ENCODE data around the gene EFHC1.

The EFHC1 gene

DNA sequence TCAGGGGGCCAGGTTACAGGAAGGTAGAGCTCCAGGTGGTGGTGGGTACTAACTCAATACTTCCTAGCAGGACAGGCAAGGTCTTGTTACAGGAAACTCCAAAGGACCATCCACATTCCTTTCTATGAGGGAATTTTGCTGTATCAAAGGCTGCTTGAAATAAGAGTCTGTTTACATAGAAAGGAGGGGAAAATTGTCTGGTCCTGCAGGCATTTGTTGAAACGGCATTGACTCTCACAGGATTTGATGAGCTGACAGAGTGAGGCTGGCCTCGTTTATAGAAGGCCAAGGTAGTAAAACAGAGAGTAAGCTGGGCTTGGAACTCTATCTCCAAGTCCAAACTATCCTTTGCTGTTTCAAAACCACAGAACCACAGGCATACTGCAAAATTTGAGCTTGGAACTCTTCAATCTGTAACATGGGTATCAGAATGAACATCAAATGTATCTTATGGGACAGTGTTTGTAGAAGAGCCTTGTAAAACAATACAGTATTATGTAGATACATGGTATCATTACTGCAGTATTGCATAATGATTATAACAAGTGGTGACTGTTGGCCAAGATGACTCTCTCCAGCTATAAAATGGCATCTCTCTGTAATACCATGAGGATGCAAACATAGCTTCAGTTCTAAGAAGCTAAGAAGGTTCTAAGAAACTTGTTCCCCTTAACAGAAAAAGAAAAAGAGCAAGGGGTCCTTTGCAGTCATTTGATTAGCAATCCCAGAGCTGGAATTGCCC is 95.2 kb downstream of the EFHC1 start:
- no peak overlapping the region for H3K4me3 ChIP-seq (replicated peaks in 1 of 2; ENCODE audit: low read depth in 2 of 2, low read length in 2 of 2)
- no peak for TF ChIP-seq CTCF (IDR thresholded peaks at IDR 0.05; ENCODE audit: low read depth, low read length)
- DNase-seq (ENCODE audit: low read depth in 2 of 2), result no peak

DNA sequence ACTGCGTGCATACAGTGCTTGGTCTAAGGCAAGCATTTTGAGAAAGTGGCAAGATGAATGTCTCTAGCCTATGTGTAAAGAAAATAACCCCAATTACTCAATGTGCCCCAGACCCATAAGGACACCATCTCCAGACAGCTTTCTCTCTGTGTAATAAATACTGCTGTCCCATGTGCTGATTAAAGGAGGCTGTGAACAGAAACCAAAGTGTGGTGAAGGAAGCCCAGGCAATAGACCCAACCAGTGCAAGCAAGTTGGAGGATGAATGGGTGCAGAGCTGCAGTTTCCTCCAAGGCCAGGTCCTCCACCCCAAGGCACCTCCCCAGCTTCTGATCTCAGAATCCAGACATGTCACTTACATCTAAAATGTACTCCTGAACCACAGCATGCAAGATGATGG is 96.1 kb downstream of the EFHC1 start:
- TF ChIP-seq CTCF (IDR thresholded peaks at IDR 0.05; ENCODE audit: low read depth, low read length), result no peak
- no peak overlapping the region for H3K4me3 ChIP-seq (replicated peaks in 1 of 2; ENCODE audit: low read depth in 2 of 2, low read length in 2 of 2)
- no peak for DNase-seq (ENCODE audit: low read depth in 2 of 2)

DNA sequence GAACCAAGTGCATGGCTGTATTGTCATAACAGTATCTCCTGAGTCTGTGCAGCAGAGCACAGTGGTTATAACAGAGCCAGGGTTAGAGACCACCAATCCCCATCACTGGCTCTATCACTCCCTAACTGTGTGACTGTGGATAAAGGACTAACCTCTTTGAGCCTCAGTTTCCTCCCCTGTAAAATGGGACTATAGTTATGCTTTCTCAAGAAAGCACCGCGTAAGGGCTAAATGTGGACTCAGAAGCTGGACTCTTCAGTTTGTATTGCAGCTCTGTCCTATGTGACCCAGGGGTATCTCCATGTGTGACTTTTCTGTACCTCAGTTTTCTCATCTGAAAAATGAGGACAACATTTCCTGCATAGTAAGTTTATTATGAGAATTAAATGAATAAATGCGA is 96.8 kb downstream of the EFHC1 start:
- no peak for DNase-seq (ENCODE audit: low read depth in 2 of 2)

GRCh38 chr6:52517502-52518278 is 97.5 kb downstream of the EFHC1 start:
- TF ChIP-seq CTCF (IDR thresholded peaks at IDR 0.05; ENCODE audit: low read depth, low read length), result no peak
- peak; percentile 97 to 98 for DNase-seq (ENCODE audit: low read depth in 2 of 2)
- peak overlapping the region in 1 of 2 donors; percentile 2 for H3K4me3 ChIP-seq (replicated peaks in 1 of 2; ENCODE audit: low read depth in 2 of 2, low read length in 2 of 2)

More for the DNA sequence above, 96.8 kb downstream of the EFHC1 start:
- H3K4me3 ChIP-seq (replicated peaks in 1 of 2; ENCODE audit: low read depth in 2 of 2, low read length in 2 of 2), result no peak overlapping the region
- TF ChIP-seq CTCF (IDR thresholded peaks at IDR 0.05; ENCODE audit: low read depth, low read length), result no peak

- H3K4me3 ChIP-seq (replicated peaks in 1 of 2; ENCODE audit: low read depth in 2 of 2, low read length in 2 of 2), result peak overlapping the region in 1 of 2 donors; percentile 2
- DNase-seq (ENCODE audit: low read depth in 2 of 2), result no peak
- no peak for TF ChIP-seq CTCF (IDR thresholded peaks at IDR 0.05; ENCODE audit: low read depth, low read length)
These were observed 98.3 kb downstream of the EFHC1 start for GRCh38 chr6:52518279-52518945.

DNA sequence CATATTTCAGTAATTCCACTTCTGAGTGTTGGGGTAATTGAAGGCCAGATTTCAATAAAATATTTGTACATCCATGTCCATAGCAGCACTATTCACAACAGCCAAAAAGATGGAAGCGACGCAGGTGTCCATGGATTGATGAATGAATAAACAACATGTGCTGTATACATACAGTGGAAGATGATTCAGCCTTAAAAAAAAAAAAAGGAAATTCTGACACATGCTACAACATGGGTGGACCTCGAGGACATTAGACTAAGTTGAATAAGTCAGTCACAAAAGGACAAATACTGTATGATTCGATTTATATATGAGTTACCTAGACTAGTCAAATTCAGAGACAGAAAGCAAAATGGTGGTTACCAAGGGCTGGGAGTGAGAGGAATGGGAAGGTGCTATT is 99.5 kb downstream of the EFHC1 start:
- no peak for TF ChIP-seq CTCF (IDR thresholded peaks at IDR 0.05; ENCODE audit: low read depth, low read length)
- no peak for DNase-seq (ENCODE audit: low read depth in 2 of 2)
- no peak overlapping the region for H3K4me3 ChIP-seq (replicated peaks in 1 of 2; ENCODE audit: low read depth in 2 of 2, low read length in 2 of 2)
